ENCODE data around the gene MAT2A. TPM values are rescaled to one million over a fixed set of nuclear protein-coding genes. Genes with fewer than 3 reads are reported as not detected.

Gene MAT2A
- total RNA-seq, 4 donors from 2014 or later = 153 to 234 (median 167) TPM

DNA sequence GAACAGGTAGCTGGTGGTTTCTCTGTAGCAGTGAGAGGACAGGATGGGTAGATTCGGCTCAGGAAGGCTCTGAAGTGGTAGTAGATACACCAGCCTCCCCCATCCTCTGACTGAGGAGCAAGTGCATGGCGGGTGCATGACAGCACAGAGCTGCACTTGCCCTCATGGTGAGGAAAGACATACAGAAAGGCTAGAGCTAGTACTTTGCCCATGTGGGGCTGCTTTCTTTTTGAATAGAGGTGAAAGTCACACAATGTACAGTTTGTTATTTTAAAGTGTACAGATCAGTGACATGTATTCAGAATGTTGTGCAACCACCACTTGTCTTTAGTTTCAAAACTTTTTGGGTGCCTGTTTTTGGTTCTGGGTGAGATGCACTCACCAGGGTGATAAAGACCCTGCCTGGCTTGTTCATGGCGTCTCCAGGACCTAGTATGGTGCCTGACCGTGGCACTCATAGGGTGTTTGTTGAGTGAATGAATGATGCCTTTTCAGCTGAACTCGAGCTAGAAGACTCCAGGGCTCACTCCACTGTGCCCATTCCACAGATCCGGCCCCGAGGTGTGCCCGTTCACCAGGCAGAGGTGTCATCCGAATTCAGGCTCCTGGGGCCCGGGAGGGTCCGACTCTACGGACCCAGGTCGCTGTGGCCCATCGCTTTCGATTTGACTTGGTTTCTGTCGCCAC lies 44.8 kb downstream of the MAT2A start:
- no peaks in the 10 kb centered on the region for H3K9me3 ChIP-seq
- H3K36me3 ChIP-seq = no peaks in the 10 kb centered on the region
- no peaks in the 10 kb centered on the region for H3K27me3 ChIP-seq
- TF ChIP-seq POLR2A (IDR thresholded peaks at IDR 0.05) (no peak), POLR2AphosphoS5 (IDR thresholded peaks at IDR 0.05) (no peak), EP300 (IDR thresholded peaks at IDR 0.05) (no peak), CTCF (IDR thresholded peaks at IDR 0.05) (no peak)
- no peak for DNase-seq (ENCODE audit: low spot score in 2 of 2)
- peaks cover 65% of the 10 kb centered on the region for H3K4me1 ChIP-seq
- H3K4me3 ChIP-seq = peak overlapping the region; percentile 64
- peak overlapping the region; percentile 91 for H3K27ac ChIP-seq
- WGBS = 40% methylated on average over 15 of the region's 16 CpGs

DNA sequence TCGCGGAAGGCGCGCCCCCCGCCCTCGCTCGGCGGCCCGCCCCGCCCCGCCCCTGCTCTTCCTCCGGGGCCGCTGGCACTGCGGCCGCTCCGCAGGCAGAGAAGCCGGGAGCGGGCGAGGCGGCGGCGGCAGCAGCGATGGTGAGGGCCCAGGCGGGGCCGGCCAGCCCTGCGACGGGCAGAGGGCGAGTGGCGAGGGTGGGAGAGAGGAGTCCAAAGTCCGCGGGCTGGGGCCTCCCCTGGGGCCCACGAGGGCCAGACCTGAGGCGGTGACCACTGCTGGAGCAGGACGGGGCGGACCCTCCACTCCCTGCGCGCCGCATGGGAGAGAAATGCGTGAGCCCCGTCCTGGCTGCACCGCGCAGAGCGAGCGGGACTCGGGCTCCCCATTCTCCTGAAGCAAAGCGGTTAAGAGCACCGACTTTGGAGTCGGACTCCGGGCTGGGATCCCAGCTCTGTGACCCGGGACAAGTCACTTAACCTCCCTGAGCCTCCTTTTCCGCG lies 45.4 kb downstream of the MAT2A start, which contains the start of gene VAMP5:
VAMP5 (plus strand) TSS at position 78 of the 503 bp plus-strand sequence; CDS start at position 138, 60 bp downstream.
- DNase-seq (ENCODE audit: low spot score in 2 of 2) = no peak
- TF ChIP-seq POLR2AphosphoS5 (IDR thresholded peaks at IDR 0.05) (no peak), EP300 (IDR thresholded peaks at IDR 0.05) (no peak), POLR2A (IDR thresholded peaks at IDR 0.05) (no peak), CTCF (IDR thresholded peaks at IDR 0.05) (no peak)
- peak within 1 kb of the TSS; percentile 64 for H3K4me3 ChIP-seq
- no peaks in the 10 kb centered on the region for H3K9me3 ChIP-seq
- H3K27me3 ChIP-seq = no peaks in the 10 kb centered on the region
- no peaks in the 10 kb centered on the region for H3K36me3 ChIP-seq
- peak within 1 kb of the TSS; percentile 91 for H3K27ac ChIP-seq
- H3K4me1 ChIP-seq = peaks cover 65% of the 10 kb centered on the region
- 29% methylated on average over 26 of the region's 52 CpGs for WGBS

- H3K27me3 ChIP-seq = no peaks in the 10 kb centered on the region
- H3K4me3 ChIP-seq = peak overlapping the region; percentile 64
- no peaks in the 10 kb centered on the region for H3K9me3 ChIP-seq
- 29% methylated on average over 9 of the region's 9 CpGs for WGBS
- H3K4me1 ChIP-seq = peaks cover 65% of the 10 kb centered on the region
- H3K36me3 ChIP-seq = no peaks in the 10 kb centered on the region
- TF ChIP-seq EP300 (IDR thresholded peaks at IDR 0.05) = no peak
- TF ChIP-seq CTCF (IDR thresholded peaks at IDR 0.05) = no peak
- peak in 2 of 3 donors; percentile 10 to 56 for TF ChIP-seq POLR2AphosphoS5 (IDR thresholded peaks at IDR 0.05)
- no peak for TF ChIP-seq POLR2A (IDR thresholded peaks at IDR 0.05)
- no peak for DNase-seq (ENCODE audit: low spot score in 2 of 2)
- H3K27ac ChIP-seq = peak overlapping the region; percentile 91
Observed at GRCh38 chr2:85584857-85585780, 46.2 kb downstream of the MAT2A start.

- Histone ChIP-seq H3K4me3 (peak overlapping the region; percentile 64), H3K4me1 (peaks cover 68% of the 10 kb centered on the region)
Observed at GRCh38 chr2:85585781-85586105, 46.8 kb downstream of the MAT2A start.

More at GRCh38 chr2:85585781-85586105, 46.8 kb downstream of the MAT2A start:
- 48% methylated on average over 1 of the region's 1 CpG for WGBS
- no peaks in the 10 kb centered on the region for H3K36me3 ChIP-seq
- DNase-seq (ENCODE audit: low spot score in 2 of 2) = no peak
- TF ChIP-seq POLR2A (IDR thresholded peaks at IDR 0.05) (no peak), POLR2AphosphoS5 (IDR thresholded peaks at IDR 0.05) (no peak), CTCF (IDR thresholded peaks at IDR 0.05) (no peak), EP300 (IDR thresholded peaks at IDR 0.05) (no peak)
- no peaks in the 10 kb centered on the region for H3K9me3 ChIP-seq
- peak overlapping the region; percentile 91 for H3K27ac ChIP-seq
- no peaks in the 10 kb centered on the region for H3K27me3 ChIP-seq

Data from suprapubic skin (tissue), 4 donors.